ENCODE results near the gene IL2RA.
A peak's percentile ranks its signal among the peaks of the same experiment; 100 is the strongest.

Gene IL2RA

DNA sequence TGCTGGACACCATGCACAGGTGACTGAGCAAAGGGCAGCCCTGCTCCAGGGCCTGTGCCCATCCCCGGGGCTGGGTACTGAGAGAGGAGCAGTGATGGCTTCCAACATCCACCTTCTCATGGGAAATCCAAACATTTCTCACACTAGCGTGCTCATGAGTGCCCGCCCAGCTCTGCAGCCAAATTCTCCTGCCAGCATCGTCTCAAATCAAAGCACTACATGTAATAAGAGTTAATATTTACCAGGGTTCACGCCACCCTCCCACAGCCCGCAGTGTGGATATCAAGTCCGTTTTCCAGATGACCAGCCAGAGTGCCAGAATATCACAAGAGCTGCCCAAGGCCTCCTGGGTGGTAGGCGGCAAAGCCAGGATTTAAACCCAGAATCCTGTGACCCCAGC lies 96.9 kb downstream of the IL2RA start:
- H3K9ac ChIP-seq (ENCODE audit: low read depth, low read length, poor library complexity): no peak overlapping the region
- no peaks in the 10 kb centered on the region for H3K9me3 ChIP-seq (replicated peaks in 1 of 2; ENCODE audit: control insufficient read depth in 2 of 2, insufficient read depth in 1 of 2, low read depth in 1 of 2, low read length in 2 of 2)
- H2BK12ac ChIP-seq (ENCODE audit: low read length): no peak overlapping the region
- H3K4me2 ChIP-seq (ENCODE audit: insufficient read depth, low read length, poor library complexity, severe bottlenecking): no peak overlapping the region
- DNase-seq (ENCODE audit: low spot score): no peak
- no peak overlapping the region for H3K18ac ChIP-seq (ENCODE audit: low read length)
- no peaks in the 10 kb centered on the region for H3K79me1 ChIP-seq (ENCODE audit: low read depth, low read length)
- no peak overlapping the region for H3K4me3 ChIP-seq (ENCODE audit: low read length in 2 of 2)
- peaks cover 2 to 3% of the 10 kb centered on the region in 2 donors for H3K4me1 ChIP-seq (ENCODE audit: control insufficient read depth in 2 of 2, insufficient read depth in 1 of 2, low read depth in 1 of 2, low read length in 2 of 2)
- H2BK120ac ChIP-seq (ENCODE audit: low read depth, low read length): no peak overlapping the region
- no peak overlapping the region for H3K23ac ChIP-seq (ENCODE audit: low read depth, low read length, poor library complexity)
- H3K27me3 ChIP-seq (ENCODE audit: control insufficient read depth in 3 of 3, insufficient read depth in 3 of 3, low read depth in 1 of 3, low read length in 3 of 3): peaks cover 0 to 19% (median 0%) of the 10 kb centered on the region in 3 experiments
- no peak overlapping the region for H2AFZ ChIP-seq (ENCODE audit: low read length)
- no peak overlapping the region for H4K8ac ChIP-seq (ENCODE audit: low read depth, low read length)
- H3K27ac ChIP-seq (replicated peaks; ENCODE audit: low read length): no peak overlapping the region
- no peak overlapping the region for H2AK5ac ChIP-seq (ENCODE audit: low read depth, low read length)
- no CpG with 5 or more reads among the region's 8 CpGs for WGBS, 2 donors (ENCODE audit: extremely low coverage in 2 of 2, insufficient read length in 2 of 2, insufficient replicate concordance in 1 of 2)
- no peak overlapping the region for H2BK5ac ChIP-seq (ENCODE audit: low read length)
- no peak overlapping the region for H3K4ac ChIP-seq (ENCODE audit: low read length)
- no peak overlapping the region for H2BK15ac ChIP-seq (ENCODE audit: low read length)
- H4K91ac ChIP-seq (ENCODE audit: low read depth, low read length, poor library complexity): no peak overlapping the region
- H3K36me3 ChIP-seq (replicated peaks in 1 of 2; ENCODE audit: control insufficient read depth in 2 of 2, insufficient read depth in 2 of 2, low read length in 2 of 2): no peaks in the 10 kb centered on the region
- no peak overlapping the region for H3K14ac ChIP-seq (ENCODE audit: low read length)

DNA sequence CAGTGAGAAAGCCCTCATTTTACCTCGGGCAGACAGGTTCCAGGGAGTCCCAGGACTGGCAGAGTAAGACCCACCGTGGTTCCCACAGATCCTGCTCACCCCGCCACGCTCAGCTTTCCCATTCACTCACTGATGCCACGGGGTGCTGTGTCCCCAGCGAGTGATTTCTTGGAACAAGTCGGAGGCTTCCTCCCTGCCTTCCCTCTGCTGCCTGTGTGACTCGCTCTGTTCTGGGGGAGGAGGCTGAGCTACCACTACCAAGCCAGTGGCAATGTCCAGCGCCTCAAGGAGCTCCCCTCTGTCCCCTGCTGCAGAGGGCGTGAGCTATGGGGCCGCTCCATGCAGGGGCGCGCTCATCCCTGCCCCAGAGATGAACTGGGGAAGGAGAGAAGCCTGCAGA lies 97.4 kb downstream of the IL2RA start:
- Histone ChIP-seq H2BK120ac (ENCODE audit: low read depth, low read length) (no peak overlapping the region), H2AFZ (ENCODE audit: low read length) (peak overlapping the region; percentile 11), H3K4ac (ENCODE audit: low read length) (no peak overlapping the region), H2BK12ac (ENCODE audit: low read length) (no peak overlapping the region), H4K8ac (ENCODE audit: low read depth, low read length) (no peak overlapping the region), H3K27me3 (ENCODE audit: control insufficient read depth in 3 of 3, insufficient read depth in 3 of 3, low read depth in 1 of 3, low read length in 3 of 3) (peaks cover 0 to 23% (median 0%) of the 10 kb centered on the region in 3 experiments), H3K4me3 (ENCODE audit: low read length in 2 of 2) (no peak overlapping the region), H3K4me1 (ENCODE audit: control insufficient read depth in 2 of 2, insufficient read depth in 1 of 2, low read depth in 1 of 2, low read length in 2 of 2) (peaks cover 2 to 3% of the 10 kb centered on the region in 2 donors), H2BK15ac (ENCODE audit: low read length) (no peak overlapping the region), H3K36me3 (replicated peaks in 1 of 2; ENCODE audit: control insufficient read depth in 2 of 2, insufficient read depth in 2 of 2, low read length in 2 of 2) (no peaks in the 10 kb centered on the region), H3K79me1 (ENCODE audit: low read depth, low read length) (no peaks in the 10 kb centered on the region), H3K9ac (ENCODE audit: low read depth, low read length, poor library complexity) (no peak overlapping the region), H3K14ac (ENCODE audit: low read length) (no peak overlapping the region), H3K27ac (replicated peaks; ENCODE audit: low read length) (no peak overlapping the region), H4K91ac (ENCODE audit: low read depth, low read length, poor library complexity) (no peak overlapping the region), H3K18ac (ENCODE audit: low read length) (peak overlapping the region; percentile 41), H3K4me2 (ENCODE audit: insufficient read depth, low read length, poor library complexity, severe bottlenecking) (no peak overlapping the region), H2BK5ac (ENCODE audit: low read length) (no peak overlapping the region), H2AK5ac (ENCODE audit: low read depth, low read length) (no peak overlapping the region), H3K9me3 (replicated peaks in 1 of 2; ENCODE audit: control insufficient read depth in 2 of 2, insufficient read depth in 1 of 2, low read depth in 1 of 2, low read length in 2 of 2) (no peaks in the 10 kb centered on the region), H3K23ac (ENCODE audit: low read depth, low read length, poor library complexity) (no peak overlapping the region)
- DNase-seq (ENCODE audit: low spot score): no peak
- WGBS, 2 donors (ENCODE audit: extremely low coverage in 2 of 2, insufficient read length in 2 of 2, insufficient replicate concordance in 1 of 2): no CpG with 5 or more reads among the region's 13 CpGs

DNA sequence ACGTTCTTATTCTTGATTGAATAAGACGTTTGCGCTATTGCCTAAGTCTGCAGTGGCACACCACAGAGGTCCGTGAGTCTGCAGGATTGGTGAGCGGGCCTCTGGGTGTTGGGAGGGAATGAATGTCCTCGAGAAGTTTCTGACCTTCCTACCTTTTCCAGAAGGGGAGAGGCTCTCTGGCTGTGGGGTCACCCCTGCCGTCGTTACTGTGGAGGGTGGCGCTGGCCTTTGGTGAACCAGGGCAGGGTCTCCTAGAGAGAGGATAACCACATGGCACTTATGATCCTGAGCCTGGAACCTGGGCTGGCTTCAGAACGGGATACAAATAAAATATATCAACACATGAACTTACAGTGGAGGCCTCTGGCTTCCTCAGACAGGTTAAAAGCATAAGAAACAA lies 98.6 kb downstream of the IL2RA start:
- H2AFZ ChIP-seq (ENCODE audit: low read length): no peak overlapping the region
- no CpG with 5 or more reads among the region's 10 CpGs for WGBS, 2 donors (ENCODE audit: extremely low coverage in 2 of 2, insufficient read length in 2 of 2, insufficient replicate concordance in 1 of 2)
- no peak overlapping the region for H3K14ac ChIP-seq (ENCODE audit: low read length)
- no peak overlapping the region for H4K8ac ChIP-seq (ENCODE audit: low read depth, low read length)
- no peak overlapping the region for H2BK5ac ChIP-seq (ENCODE audit: low read length)
- H3K4ac ChIP-seq (ENCODE audit: low read length): no peak overlapping the region
- H3K4me3 ChIP-seq (ENCODE audit: low read length in 2 of 2): no peak overlapping the region
- no peak overlapping the region for H3K9ac ChIP-seq (ENCODE audit: low read depth, low read length, poor library complexity)
- H3K27ac ChIP-seq (replicated peaks; ENCODE audit: low read length): no peak overlapping the region
- H2BK15ac ChIP-seq (ENCODE audit: low read length): no peak overlapping the region
- no peak overlapping the region for H2BK12ac ChIP-seq (ENCODE audit: low read length)
- peaks cover under 1 to 2% of the 10 kb centered on the region in 2 donors for H3K4me1 ChIP-seq (ENCODE audit: control insufficient read depth in 2 of 2, insufficient read depth in 1 of 2, low read depth in 1 of 2, low read length in 2 of 2)
- no peak overlapping the region for H4K91ac ChIP-seq (ENCODE audit: low read depth, low read length, poor library complexity)
- H3K36me3 ChIP-seq (replicated peaks in 1 of 2; ENCODE audit: control insufficient read depth in 2 of 2, insufficient read depth in 2 of 2, low read length in 2 of 2): no peaks in the 10 kb centered on the region
- no peaks in the 10 kb centered on the region for H3K79me1 ChIP-seq (ENCODE audit: low read depth, low read length)
- H3K23ac ChIP-seq (ENCODE audit: low read depth, low read length, poor library complexity): no peak overlapping the region
- H3K27me3 ChIP-seq (ENCODE audit: control insufficient read depth in 3 of 3, insufficient read depth in 3 of 3, low read depth in 1 of 3, low read length in 3 of 3): peaks cover 0 to 29% (median 0%) of the 10 kb centered on the region in 3 experiments
- H3K18ac ChIP-seq (ENCODE audit: low read length): no peak overlapping the region
- DNase-seq (ENCODE audit: low spot score): no peak
- no peaks in the 10 kb centered on the region for H3K9me3 ChIP-seq (replicated peaks in 1 of 2; ENCODE audit: control insufficient read depth in 2 of 2, insufficient read depth in 1 of 2, low read depth in 1 of 2, low read length in 2 of 2)
- no peak overlapping the region for H2BK120ac ChIP-seq (ENCODE audit: low read depth, low read length)
- H3K4me2 ChIP-seq (ENCODE audit: insufficient read depth, low read length, poor library complexity, severe bottlenecking): no peak overlapping the region
- H2AK5ac ChIP-seq (ENCODE audit: low read depth, low read length): no peak overlapping the region

DNA sequence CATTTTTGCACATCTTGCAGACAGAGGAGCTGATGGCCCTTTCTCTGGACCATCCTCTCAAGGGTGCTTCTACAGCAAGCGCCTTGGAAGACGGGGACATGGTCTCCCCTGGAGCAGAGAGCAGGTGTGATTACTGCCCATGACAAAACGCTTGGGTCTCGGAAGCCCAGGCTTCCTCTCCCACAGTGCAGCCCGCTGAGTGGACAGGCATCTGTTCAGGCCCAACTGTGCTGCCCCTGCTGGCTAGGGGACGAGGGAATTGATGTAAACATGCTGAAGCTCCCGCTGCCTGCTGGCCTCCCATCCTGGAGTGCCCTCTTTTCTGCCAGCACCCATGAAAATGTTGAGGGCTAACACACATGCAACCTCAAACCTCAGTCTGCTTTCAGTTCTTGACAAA lies 99.1 kb downstream of the IL2RA start:
- H3K4me1 ChIP-seq (ENCODE audit: control insufficient read depth in 2 of 2, insufficient read depth in 1 of 2, low read depth in 1 of 2, low read length in 2 of 2): no peaks in the 10 kb centered on the region
- H2BK15ac ChIP-seq (ENCODE audit: low read length): no peak overlapping the region
- no peak overlapping the region for H3K9ac ChIP-seq (ENCODE audit: low read depth, low read length, poor library complexity)
- H3K23ac ChIP-seq (ENCODE audit: low read depth, low read length, poor library complexity): no peak overlapping the region
- H3K14ac ChIP-seq (ENCODE audit: low read length): no peak overlapping the region
- no peak overlapping the region for H3K18ac ChIP-seq (ENCODE audit: low read length)
- no peak overlapping the region for H3K4ac ChIP-seq (ENCODE audit: low read length)
- no peak overlapping the region for H2BK120ac ChIP-seq (ENCODE audit: low read depth, low read length)
- H3K27me3 ChIP-seq (ENCODE audit: control insufficient read depth in 3 of 3, insufficient read depth in 3 of 3, low read depth in 1 of 3, low read length in 3 of 3): peaks cover 0 to 29% (median 0%) of the 10 kb centered on the region in 3 experiments
- no peak overlapping the region for H4K91ac ChIP-seq (ENCODE audit: low read depth, low read length, poor library complexity)
- H2AFZ ChIP-seq (ENCODE audit: low read length): no peak overlapping the region
- no peak overlapping the region for H3K4me3 ChIP-seq (ENCODE audit: low read length in 2 of 2)
- no peak for DNase-seq (ENCODE audit: low spot score)
- H3K36me3 ChIP-seq (replicated peaks in 1 of 2; ENCODE audit: control insufficient read depth in 2 of 2, insufficient read depth in 2 of 2, low read length in 2 of 2): no peaks in the 10 kb centered on the region
- H2BK5ac ChIP-seq (ENCODE audit: low read length): no peak overlapping the region
- no peaks in the 10 kb centered on the region for H3K9me3 ChIP-seq (replicated peaks in 1 of 2; ENCODE audit: control insufficient read depth in 2 of 2, insufficient read depth in 1 of 2, low read depth in 1 of 2, low read length in 2 of 2)
- H3K79me1 ChIP-seq (ENCODE audit: low read depth, low read length): no peaks in the 10 kb centered on the region
- no peak overlapping the region for H2AK5ac ChIP-seq (ENCODE audit: low read depth, low read length)
- WGBS, 2 donors (ENCODE audit: extremely low coverage in 2 of 2, insufficient read length in 2 of 2, insufficient replicate concordance in 1 of 2): no CpG with 5 or more reads among the region's 7 CpGs
- H3K27ac ChIP-seq (replicated peaks; ENCODE audit: low read length): no peak overlapping the region
- no peak overlapping the region for H2BK12ac ChIP-seq (ENCODE audit: low read length)
- H4K8ac ChIP-seq (ENCODE audit: low read depth, low read length): no peak overlapping the region
- H3K4me2 ChIP-seq (ENCODE audit: insufficient read depth, low read length, poor library complexity, severe bottlenecking): no peak overlapping the region
